HUES48 (cell line): Measurements from ENCODE around the gene RAD51B.

ENCODE experiments used
- H3K27ac ChIP-seq: one replicate; pipeline ENCODE4 v1.7.0; 2013; ENCODE audit warnings: low read depth, low read length, inconsistent platforms
- H3K27me3 ChIP-seq: 2 replicates; pipeline ENCODE4 v1.6.1; 2013; ENCODE audit warnings: mild to moderate bottlenecking, low read length; ENCODE audit not compliant: control insufficient read depth, insufficient read depth
- H3K36me3 ChIP-seq: 2 replicates; pipeline ENCODE4 v1.6.1; 2013; ENCODE audit warnings: low read length; ENCODE audit not compliant: control insufficient read depth, insufficient read depth
- H3K4me1 ChIP-seq: 2 replicates; pipeline ENCODE4 v1.6.1; 2013; ENCODE audit warnings: mild to moderate bottlenecking, low read length; ENCODE audit not compliant: control insufficient read depth, insufficient read depth
- H3K4me3 ChIP-seq: 2 replicates; pipeline ENCODE4 v1.5.1; 2013; ENCODE audit warnings: mild to moderate bottlenecking, low read depth, low read length
- H3K9ac ChIP-seq: 2 replicates; pipeline ENCODE4 v1.6.1; 2013; ENCODE audit warnings: mild to moderate bottlenecking, low read depth, low read length, moderate library complexity
- H3K9me3 ChIP-seq: 2 replicates; pipeline ENCODE4 v1.6.1; 2013; ENCODE audit warnings: low read length; ENCODE audit not compliant: control insufficient read depth, insufficient read depth

The RAD51B gene

GRCh38 chr14:67819563-67820421 is at the start of gene RAD51B:
TSS of gene RAD51B (plus strand) at chr14:67819779.
- no peaks in the 10 kb centered on the region for H3K27me3 ChIP-seq
- H3K4me3 ChIP-seq = peak within 1 kb of the TSS; percentile 82
- H3K9me3 ChIP-seq = no peaks in the 10 kb centered on the region
- 0 out of 2 replicates have a peak, but pooled peaks cover 2% of the 10 kb centered on the region for H3K36me3 ChIP-seq
- H3K4me1 ChIP-seq = peaks cover 18% of the 10 kb centered on the region
- peak within 1 kb of the TSS; percentile 83 for H3K9ac ChIP-seq
- H3K27ac ChIP-seq = peak within 1 kb of the TSS; percentile 53

- H3K9me3 ChIP-seq = no peaks in the 10 kb centered on the region
- H3K9ac ChIP-seq = no peak overlapping the region
- peaks cover 99% of the 10 kb centered on the region for H3K36me3 ChIP-seq
- no peak overlapping the region for H3K4me3 ChIP-seq
- H3K27me3 ChIP-seq = no peaks in the 10 kb centered on the region
- H3K4me1 ChIP-seq = no peaks in the 10 kb centered on the region
- H3K27ac ChIP-seq = no peak overlapping the region
These were observed 45.7 kb upstream of the RAD51B start for GRCh38 chr14:67773844-67774377.

GRCh38 chr14:67776653-67777322 is 42.8 kb upstream of the RAD51B start:
- Histone ChIP-seq H3K9ac (no peak overlapping the region), H3K27me3 (no peaks in the 10 kb centered on the region), H3K27ac (no peak overlapping the region), H3K36me3 (peaks cover 98% of the 10 kb centered on the region), H3K9me3 (no peaks in the 10 kb centered on the region), H3K4me3 (no peak overlapping the region), H3K4me1 (no peaks in the 10 kb centered on the region)

- Histone ChIP-seq H3K36me3 (peaks cover 98% of the 10 kb centered on the region), H3K9ac (no peak overlapping the region), H3K27ac (no peak overlapping the region), H3K9me3 (no peaks in the 10 kb centered on the region), H3K27me3 (no peaks in the 10 kb centered on the region), H3K4me3 (no peak overlapping the region), H3K4me1 (no peaks in the 10 kb centered on the region)
These were observed 40.8 kb upstream of the RAD51B start for GRCh38 chr14:67778792-67779191.

GRCh38 chr14:67782090-67782489 is 37.5 kb upstream of the RAD51B start:
- Histone ChIP-seq H3K9ac (no peak overlapping the region), H3K36me3 (peaks cover 97% of the 10 kb centered on the region), H3K4me1 (no peaks in the 10 kb centered on the region)

GRCh38 chr14:67784244-67784823 is 35.2 kb upstream of the RAD51B start:
- Histone ChIP-seq H3K4me3 (no peak overlapping the region), H3K4me1 (no peaks in the 10 kb centered on the region), H3K36me3 (peaks cover 98% of the 10 kb centered on the region)

More at GRCh38 chr14:67782090-67782489, 37.5 kb upstream of the RAD51B start:
- Histone ChIP-seq H3K27ac (no peak overlapping the region), H3K4me3 (no peak overlapping the region), H3K27me3 (no peaks in the 10 kb centered on the region), H3K9me3 (no peaks in the 10 kb centered on the region)

GRCh38 chr14:67785270-67786109 is 34.1 kb upstream of the RAD51B start:
- Histone ChIP-seq H3K27ac (no peak overlapping the region), H3K9me3 (no peaks in the 10 kb centered on the region), H3K36me3 (peaks cover 98% of the 10 kb centered on the region), H3K4me3 (no peak overlapping the region), H3K27me3 (no peaks in the 10 kb centered on the region), H3K4me1 (no peaks in the 10 kb centered on the region), H3K9ac (no peak overlapping the region)

More at GRCh38 chr14:67784244-67784823, 35.2 kb upstream of the RAD51B start:
- no peaks in the 10 kb centered on the region for H3K9me3 ChIP-seq
- no peak overlapping the region for H3K27ac ChIP-seq
- H3K27me3 ChIP-seq = no peaks in the 10 kb centered on the region
- no peak overlapping the region for H3K9ac ChIP-seq

GRCh38 chr14:67787673-67788072 is 31.9 kb upstream of the RAD51B start:
- Histone ChIP-seq H3K27ac (no peak overlapping the region), H3K4me3 (no peak overlapping the region), H3K9ac (no peak overlapping the region), H3K9me3 (no peaks in the 10 kb centered on the region), H3K27me3 (no peaks in the 10 kb centered on the region), H3K36me3 (peaks cover 93% of the 10 kb centered on the region), H3K4me1 (no peaks in the 10 kb centered on the region)

GRCh38 chr14:67798731-67799130 is 20.8 kb upstream of the RAD51B start:
- no peak overlapping the region for H3K4me3 ChIP-seq
- no peak overlapping the region for H3K9ac ChIP-seq
- no peaks in the 10 kb centered on the region for H3K27me3 ChIP-seq
- no peaks in the 10 kb centered on the region for H3K4me1 ChIP-seq
- H3K9me3 ChIP-seq = no peaks in the 10 kb centered on the region
- H3K27ac ChIP-seq = no peak overlapping the region
- H3K36me3 ChIP-seq = peaks cover 96% of the 10 kb centered on the region

- no peaks in the 10 kb centered on the region for H3K4me1 ChIP-seq
- H3K27ac ChIP-seq = no peak overlapping the region
- no peak overlapping the region for H3K4me3 ChIP-seq
- peaks cover 95% of the 10 kb centered on the region for H3K36me3 ChIP-seq
- no peak overlapping the region for H3K9ac ChIP-seq
- H3K9me3 ChIP-seq = no peaks in the 10 kb centered on the region
- no peaks in the 10 kb centered on the region for H3K27me3 ChIP-seq
These were observed 18.8 kb upstream of the RAD51B start for GRCh38 chr14:67800743-67801142.
